Mesenchymal stem cell (in vitro differentiated cells and primary cell): ENCODE results near the gene BNC2.

Experiments used
- DNase-seq: peaks from one replicate; pipeline ENCODE4 v3.0.0-alpha.2; 2013
- H2AFZ ChIP-seq: one replicate; pipeline ENCODE4 v1.6.1; 2013; ENCODE audit warnings: low read depth, mild to moderate bottlenecking, control low read depth, inconsistent platforms, low read length, moderate library complexity
- H2AK5ac ChIP-seq: 2 replicates; pipeline ENCODE4 v1.6.1; 2013; ENCODE audit warnings: low read length, moderate library complexity, mild to moderate bottlenecking, inconsistent platforms; ENCODE audit not compliant: severe bottlenecking
- H2BK120ac ChIP-seq: one replicate; pipeline ENCODE4 v1.6.1; 2013; ENCODE audit warnings: low read depth, mild to moderate bottlenecking, inconsistent platforms, low read length, moderate library complexity
- H2BK12ac ChIP-seq, 2 experiments: one replicate each; pipeline ENCODE4 v1.6.1; 2013; ENCODE audit warnings: inconsistent platforms in 2 of 2, low read length in 2 of 2, mild to moderate bottlenecking in 2 of 2, moderate library complexity in 2 of 2, control low read depth in 1 of 2
- H2BK15ac ChIP-seq: one replicate; pipeline ENCODE4 v1.6.1; 2013; ENCODE audit warnings: mild to moderate bottlenecking, low read depth, inconsistent platforms; ENCODE audit not compliant: poor library complexity, severe bottlenecking
- H2BK5ac ChIP-seq: 2 replicates; pipeline ENCODE4 v1.6.1; 2013; ENCODE audit warnings: low read depth, mild to moderate bottlenecking, low read length, control low read depth, inconsistent platforms; ENCODE audit not compliant: poor library complexity, severe bottlenecking
- H3K14ac ChIP-seq, 2 experiments: one replicate each; pipeline ENCODE4 v1.6.1; 2013; ENCODE audit warnings: inconsistent platforms in 2 of 2, low read length in 2 of 2, control low read depth in 1 of 2, mild to moderate bottlenecking in 1 of 2, moderate library complexity in 1 of 2
- H3K18ac ChIP-seq, 2 experiments: one replicate each; pipeline ENCODE4 v1.6.1; 2013; ENCODE audit warnings: inconsistent platforms in 2 of 2, low read length in 2 of 2, control low read depth in 1 of 2, low read depth in 1 of 2, mild to moderate bottlenecking in 1 of 2
- H3K23ac ChIP-seq, 2 experiments: one replicate each; pipeline ENCODE4 v1.6.1; 2013; ENCODE audit warnings: inconsistent platforms in 2 of 2, low read length in 2 of 2, mild to moderate bottlenecking in 2 of 2, moderate library complexity in 2 of 2, control low read depth in 1 of 2
- H3K27ac ChIP-seq: 2 replicates; pipeline ENCODE4 v1.5.1; 2013; ENCODE audit warnings: mild to moderate bottlenecking, moderate library complexity, low read length, control low read depth, inconsistent platforms; ENCODE audit not compliant: poor library complexity, severe bottlenecking
- H3K27me3 ChIP-seq, 2 experiments: 2 replicates each; pipeline versions ENCODE4 v1.6.1 to v1.7.0; 2013; ENCODE audit warnings: low read length in 2 of 2, mild to moderate bottlenecking in 2 of 2, moderate library complexity in 2 of 2, control low read depth in 1 of 2, inconsistent platforms in 1 of 2; ENCODE audit not compliant: control insufficient read depth in 1 of 2, insufficient read depth in 1 of 2
- H3K36me3 ChIP-seq, 2 experiments: 2 replicates each; pipeline versions ENCODE4 v1.6.1 to v1.7.0; 2013; ENCODE audit warnings: low read length in 2 of 2, control low read depth in 1 of 2, inconsistent platforms in 1 of 2, low read depth in 1 of 2, mild to moderate bottlenecking in 1 of 2; ENCODE audit not compliant: insufficient read depth in 2 of 2, control insufficient read depth in 1 of 2
- H3K4ac ChIP-seq, 2 experiments: one replicate each; pipeline ENCODE4 v1.6.1; 2013; ENCODE audit warnings: inconsistent platforms in 2 of 2, low read length in 2 of 2, mild to moderate bottlenecking in 2 of 2, moderate library complexity in 2 of 2, control low read depth in 1 of 2, low read depth in 1 of 2
- H3K4me1 ChIP-seq: 2 replicates; pipeline ENCODE4 v1.6.1; 2013; ENCODE audit warnings: low read depth, low read length, control low read depth; ENCODE audit not compliant: control insufficient read depth, insufficient read depth
- H3K4me2 ChIP-seq: 2 replicates; pipeline ENCODE4 v1.6.1; 2013; ENCODE audit warnings: low read length, mild to moderate bottlenecking, inconsistent platforms; ENCODE audit not compliant: poor library complexity, severe bottlenecking
- H3K4me3 ChIP-seq, 2 experiments: 2 replicates each; pipeline versions ENCODE4 v1.5.1 to v1.7.0; 2013; ENCODE audit warnings: low read length in 2 of 2, mild to moderate bottlenecking in 2 of 2, control low read depth in 1 of 2, low read depth in 1 of 2; ENCODE audit not compliant: insufficient read depth in 1 of 2
- H3K79me1 ChIP-seq: replicated peaks from 2 replicates; pipeline ENCODE4 v1.6.1; 2013; ENCODE audit warnings: mild to moderate bottlenecking, control low read depth, low read length, inconsistent platforms; ENCODE audit not compliant: poor library complexity, severe bottlenecking
- H3K9ac ChIP-seq: 2 replicates; pipeline ENCODE4 v1.7.0; 2013; ENCODE audit warnings: mild to moderate bottlenecking, low read length, moderate library complexity
- H3K9me3 ChIP-seq: 2 replicates; pipeline ENCODE4 v1.7.0; 2013; ENCODE audit warnings: mild to moderate bottlenecking, low read length; ENCODE audit not compliant: control insufficient read depth
- H4K8ac ChIP-seq: one replicate; pipeline ENCODE4 v1.6.1; 2013; ENCODE audit warnings: inconsistent platforms, mild to moderate bottlenecking, low read length, moderate library complexity
- H4K91ac ChIP-seq: one replicate; pipeline ENCODE4 v1.6.1; 2013; ENCODE audit warnings: mild to moderate bottlenecking, low read length, inconsistent platforms
- whole genome bisulfite sequencing: methylation state at CpG from one replicate; pipeline ENCODE4 v1.1.7; 2013; ENCODE audit warnings: mixed read lengths; 5-methylcytosine and 5-hydroxymethylcytosine counted together

The BNC2 gene

GRCh38 chr9:16869882-16870595 lies 431 bp downstream of the BNC2 start:
- Histone ChIP-seq H2AFZ (peak overlapping the region; percentile 82), H3K23ac (peak overlapping the region; percentile 62 to 89), H3K4me3 (peak overlapping the region; percentile 77 to 86), H2AK5ac (peak overlapping the region; percentile 80), H2BK5ac (peak overlapping the region; percentile 47), H3K18ac (peak overlapping the region; percentile 80 to 87), H2BK15ac (peak overlapping the region; percentile 90), H3K36me3 (no peaks in the 10 kb centered on the region), H3K27me3 (no peaks in the 10 kb centered on the region), H3K4me2 (peak overlapping the region; percentile 99), H3K9me3 (no peaks in the 10 kb centered on the region), H4K91ac (peak overlapping the region; percentile 86), H4K8ac (peak overlapping the region; percentile 1), H3K4me1 (no peaks in the 10 kb centered on the region), H3K79me1 (peaks cover 2% of the 10 kb centered on the region), H3K9ac (peak overlapping the region; percentile 95), H3K4ac (peak overlapping the region; percentile 35 to 88), H3K14ac (peak overlapping the region in 1 of 2 experiments; percentile 81), H2BK120ac (peak overlapping the region; percentile 98), H3K27ac (peak overlapping the region; percentile 31), H2BK12ac (peak overlapping the region in 1 of 2 experiments; percentile 42)
- under 1% methylated on average over 23 of the region's 58 CpGs for WGBS
- no peak for DNase-seq

GRCh38 chr9:16869131-16869881 lies 1.2 kb downstream of the BNC2 start:
- no peaks in the 10 kb centered on the region for H3K36me3 ChIP-seq

GRCh38 chr9:16868701-16869100 lies 1.8 kb downstream of the BNC2 start:
- Histone ChIP-seq H3K4ac (peak overlapping the region in 1 of 2 experiments; percentile 1), H3K27ac (peak overlapping the region; percentile 31), H3K4me3 (peak overlapping the region in 1 of 2 experiments; percentile 86), H3K9me3 (no peaks in the 10 kb centered on the region), H3K4me2 (peak overlapping the region; percentile 99), H3K79me1 (peaks cover 2% of the 10 kb centered on the region), H2BK12ac (no peak overlapping the region), H3K9ac (peak overlapping the region; percentile 95), H3K18ac (no peak overlapping the region), H2AFZ (no peak overlapping the region), H2BK120ac (no peak overlapping the region), H2BK15ac (no peak overlapping the region), H3K23ac (no peak overlapping the region), H3K4me1 (peaks cover 2% of the 10 kb centered on the region), H2AK5ac (no peak overlapping the region), H4K91ac (no peak overlapping the region), H3K36me3 (no peaks in the 10 kb centered on the region), H2BK5ac (no peak overlapping the region), H4K8ac (no peak overlapping the region), H3K14ac (no peak overlapping the region), H3K27me3 (no peaks in the 10 kb centered on the region)
- peak; percentile 66 for DNase-seq
- 84% methylated on average over 3 of the region's 5 CpGs for WGBS

More at GRCh38 chr9:16869131-16869881, 1.2 kb downstream of the BNC2 start:
- H3K18ac ChIP-seq: peak overlapping the region; percentile 80 to 81
- H2BK5ac ChIP-seq: no peak overlapping the region
- peak overlapping the region; percentile 77 to 86 for H3K4me3 ChIP-seq
- H3K9me3 ChIP-seq: no peaks in the 10 kb centered on the region
- no peak overlapping the region for H4K91ac ChIP-seq
- DNase-seq: peak; percentile 57
- peaks cover 2% of the 10 kb centered on the region for H3K4me1 ChIP-seq
- no peak overlapping the region for H2AFZ ChIP-seq
- peak overlapping the region in 1 of 2 experiments; percentile 67 for H3K4ac ChIP-seq
- peak overlapping the region; percentile 99 for H3K4me2 ChIP-seq
- H3K23ac ChIP-seq: peak overlapping the region in 1 of 2 experiments; percentile 80
- H3K27me3 ChIP-seq: no peaks in the 10 kb centered on the region
- no peak overlapping the region for H3K14ac ChIP-seq
- peak overlapping the region; percentile 40 for H4K8ac ChIP-seq
- peak overlapping the region in 1 of 2 experiments; percentile 40 for H2BK12ac ChIP-seq
- no peak overlapping the region for H2AK5ac ChIP-seq
- peaks cover 2% of the 10 kb centered on the region for H3K79me1 ChIP-seq
- H3K27ac ChIP-seq: peak overlapping the region; percentile 31
- peak overlapping the region; percentile 95 for H3K9ac ChIP-seq
- no peak overlapping the region for H2BK120ac ChIP-seq
- no peak overlapping the region for H2BK15ac ChIP-seq
- WGBS: under 1% methylated on average over 12 of the region's 21 CpGs
